Measurements from ENCODE around the gene COL4A1. TPM values are rescaled to one million over a fixed set of nuclear protein-coding genes. Genes with fewer than 3 reads are reported as not detected.

The COL4A1 gene
- polyA plus RNA-seq, 2 of the 4 experiments (the other 2 are of a cell fraction) = 23.8 to 71.3 TPM

DNA sequence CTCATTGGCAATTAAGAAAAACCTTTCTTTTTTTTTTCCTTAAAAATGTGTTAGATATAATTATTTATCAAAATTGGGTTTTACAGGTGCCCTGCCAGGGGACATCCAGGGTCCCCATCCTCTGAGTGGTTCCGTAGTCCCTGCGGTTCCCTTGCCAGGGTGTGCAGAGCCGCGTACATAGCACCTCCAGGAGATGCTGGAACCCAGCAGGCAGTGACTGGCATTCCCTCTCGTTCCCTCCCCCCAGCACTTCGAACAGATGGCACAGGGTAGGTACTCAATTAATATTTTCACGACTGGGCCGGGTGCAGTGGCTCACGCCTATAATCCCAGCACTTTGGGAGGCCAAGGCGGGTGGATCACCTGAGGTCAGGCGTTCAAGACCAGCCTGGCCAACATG, 82.0 kb downstream of the COL4A1 start:
- WGBS (ENCODE audit: missing lambda C conversion rate) = 92% methylated on average over 10 of the region's 11 CpGs
- no peak overlapping the region for H3K27ac ChIP-seq
- H3K9me3 ChIP-seq = no peaks in the 10 kb centered on the region
- no peak overlapping the region for H3K4me2 ChIP-seq
- H3K4me3 ChIP-seq = no peak overlapping the region
- peaks cover 17% of the 10 kb centered on the region for H3K4me1 ChIP-seq
- FAIRE-seq (no peak), ATAC-seq (no peak), DNase-seq (ENCODE audit: low read depth in 1 of 2, low spot score in 1 of 2) (no peak)
- CTCF ChIA-PET = interaction anchor here (0.8 to 4.3 kb wide), 2 partner anchors 13 to 187 kb away, joined by 3 to 20 read pairs; no protein-coding TSS in a partner anchor
- TF ChIP-seq HOXB5 (CRISPR knock-in tag; IDR thresholded peaks at IDR 0.05) (no peak), MAFK (IDR thresholded peaks at IDR 0.05; ENCODE audit: partially characterized antibody) (no peak), RARB (CRISPR knock-in tag; IDR thresholded peaks at IDR 0.05) (no peak), MAZ (IDR thresholded peaks at IDR 0.05; ENCODE audit: borderline replicate concordance, low read depth, low read length) (no peak), SMC3 (IDR thresholded peaks at IDR 0.05) (no peak), ZFP36 (IDR thresholded peaks at IDR 0.05; ENCODE audit: borderline replicate concordance, partially characterized antibody) (no peak), JUNB (IDR thresholded peaks at IDR 0.05) (no peak)
- TF ChIP-seq, protein P1, sequence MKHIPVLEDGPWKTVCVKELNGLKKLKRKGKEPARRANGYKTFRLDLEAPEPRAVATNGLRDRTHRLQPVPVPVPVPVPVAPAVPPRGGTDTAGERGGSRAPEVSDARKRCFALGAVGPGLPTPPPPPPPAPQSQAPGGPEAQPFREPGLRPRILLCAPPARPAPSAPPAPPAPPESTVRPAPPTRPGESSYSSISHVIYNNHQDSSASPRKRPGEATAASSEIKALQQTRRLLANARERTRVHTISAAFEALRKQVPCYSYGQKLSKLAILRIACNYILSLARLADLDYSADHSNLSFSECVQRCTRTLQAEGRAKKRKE (CRISPR knock-in tag; IDR thresholded peaks at IDR 0.05; ENCODE audit: low read depth) = no peak
- POLR2A ChIA-PET = no interaction called here

- H3K4me1 ChIP-seq = peaks cover 15% of the 10 kb centered on the region
- DNase-seq (ENCODE audit: low read depth in 1 of 2, low spot score in 1 of 2) = no peak
- 89% methylated on average over 8 of the region's 8 CpGs for WGBS (ENCODE audit: missing lambda C conversion rate)
- H3K9me3 ChIP-seq = no peaks in the 10 kb centered on the region
- TF ChIP-seq NPAS2 (CRISPR knock-in tag; IDR thresholded peaks at IDR 0.05; ENCODE audit: borderline replicate concordance) (no peak), JUN (IDR thresholded peaks at IDR 0.05) (no peak), PBX3 (IDR thresholded peaks at IDR 0.05) (no peak)
- ChIA-PET CTCF (interaction anchor here (1.6 to 4.3 kb wide), 2 partner anchors 14 to 53 kb away, joined by 3 to 20 read pairs; no protein-coding TSS in a partner anchor), POLR2A (no interaction called here)
- no peak overlapping the region for H3K4me3 ChIP-seq
- no peak for ATAC-seq
- H3K4me2 ChIP-seq = no peak overlapping the region
- FAIRE-seq = no peak
- H3K27ac ChIP-seq = no peak overlapping the region
These were observed 82.4 kb downstream of the COL4A1 start for GRCh38 chr13:110224519-110224918.

DNA sequence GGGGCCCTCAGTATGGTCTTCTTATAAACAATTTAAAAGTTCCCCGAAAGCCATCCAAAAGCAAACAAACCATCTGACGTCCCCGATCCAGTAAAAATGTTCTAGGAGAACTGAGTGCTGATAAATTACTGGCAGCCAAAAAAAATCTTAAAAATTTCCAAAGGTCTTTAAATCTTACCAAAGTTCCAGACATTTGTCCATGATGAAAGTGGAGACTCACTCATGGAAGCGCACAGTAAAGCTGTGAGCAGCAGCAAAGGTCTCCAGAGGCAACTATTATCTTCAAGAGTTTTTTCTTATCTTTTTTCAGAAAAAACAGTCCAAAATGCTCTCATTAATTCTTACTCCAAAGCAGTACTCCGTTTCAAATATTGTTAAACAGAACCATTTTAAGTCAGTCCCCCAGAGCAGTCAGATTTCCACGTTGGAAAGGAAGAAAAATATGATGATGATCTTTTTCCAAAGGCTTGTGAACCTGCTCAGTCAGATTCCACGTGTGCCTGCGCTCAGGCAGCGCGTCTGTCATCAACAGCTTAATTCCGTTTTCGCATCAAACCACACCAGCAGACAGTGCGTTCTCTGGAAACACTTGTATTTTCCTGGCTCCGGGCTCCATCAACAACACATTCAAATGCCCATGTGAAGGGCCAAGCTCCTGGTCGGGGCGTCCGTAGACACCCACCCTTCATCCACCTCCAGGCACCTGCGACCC, 85.4 kb downstream of the COL4A1 start:
- Histone ChIP-seq H3K9me3 (no peaks in the 10 kb centered on the region), H3K4me3 (no peak overlapping the region), H3K27ac (peak overlapping the region; percentile 50 to 80; a peak in 4 of 6 replicates), H3K4me1 (peaks cover 10% of the 10 kb centered on the region; the same call in 2 of the 3 replicates), H3K4me2 (peak overlapping the region; percentile 38; the same call in 1 of the 3 replicates)
- DNase-seq (ENCODE audit: low read depth in 1 of 2, low spot score in 1 of 2) (no peak), ATAC-seq (0 out of 6 replicates have a peak, but pooled peaks of 1 of the 2 experiments have one; percentile 11), FAIRE-seq (no peak)
- CTCF ChIA-PET = interaction anchor here (0.6 to 4.3 kb wide), 20 partner anchors 9 to 325 kb away, joined by 3 to 20 read pairs (median 4); no protein-coding TSS in a partner anchor
- POLR2A ChIA-PET = no interaction called here
- 66% methylated on average over 18 of the region's 18 CpGs for WGBS (ENCODE audit: missing lambda C conversion rate)
- TF ChIP-seq TFCP2L1 (CRISPR knock-in tag; IDR thresholded peaks at IDR 0.05) (no peak), HOXB5 (CRISPR knock-in tag; IDR thresholded peaks at IDR 0.05) (no peak), SREBF2 (IDR thresholded peaks at IDR 0.05) (no peak), RNF2 (IDR thresholded peaks at IDR 0.05; ENCODE audit: borderline replicate concordance, low read depth) (no peak), HEYL (CRISPR knock-in tag; IDR thresholded peaks at IDR 0.05) (no peak), ZC3H11A (IDR thresholded peaks at IDR 0.05) (no peak), FOSB (CRISPR knock-in tag; IDR thresholded peaks at IDR 0.05) (no peak), KDM5A (IDR thresholded peaks at IDR 0.05) (no peak), EHMT2 (IDR thresholded peaks at IDR 0.05; ENCODE audit: low read depth) (no peak), HOXB13 (CRISPR knock-in tag; IDR thresholded peaks at IDR 0.05; ENCODE audit: low read depth) (no peak), PHF8 (IDR thresholded peaks at IDR 0.05; ENCODE audit: borderline replicate concordance, low read depth) (no peak), PBX3 (IDR thresholded peaks at IDR 0.05) (no peak), ZFP36 (IDR thresholded peaks at IDR 0.05; ENCODE audit: borderline replicate concordance, partially characterized antibody) (no peak)
- TF ChIP-seq, protein P2, sequence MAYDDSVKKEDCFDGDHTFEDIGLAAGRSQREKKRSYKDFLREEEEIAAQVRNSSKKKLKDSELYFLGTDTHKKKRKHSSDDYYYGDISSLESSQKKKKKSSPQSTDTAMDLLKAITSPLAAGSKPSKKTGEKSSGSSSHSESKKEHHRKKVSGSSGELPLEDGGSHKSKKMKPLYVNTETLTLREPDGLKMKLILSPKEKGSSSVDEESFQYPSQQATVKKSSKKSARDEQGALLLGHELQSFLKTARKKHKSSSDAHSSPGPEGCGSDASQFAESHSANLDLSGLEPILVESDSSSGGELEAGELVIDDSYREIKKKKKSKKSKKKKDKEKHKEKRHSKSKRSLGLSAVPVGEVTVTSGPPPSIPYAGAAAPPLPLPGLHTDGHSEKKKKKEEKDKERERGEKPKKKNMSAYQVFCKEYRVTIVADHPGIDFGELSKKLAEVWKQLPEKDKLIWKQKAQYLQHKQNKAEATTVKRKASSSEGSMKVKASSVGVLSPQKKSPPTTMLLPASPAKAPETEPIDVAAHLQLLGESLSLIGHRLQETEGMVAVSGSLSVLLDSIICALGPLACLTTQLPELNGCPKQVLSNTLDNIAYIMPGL (CRISPR knock-in tag; IDR thresholded peaks at IDR 0.05; ENCODE audit: borderline replicate concordance) = no peak
- TF ChIP-seq, protein P3, sequence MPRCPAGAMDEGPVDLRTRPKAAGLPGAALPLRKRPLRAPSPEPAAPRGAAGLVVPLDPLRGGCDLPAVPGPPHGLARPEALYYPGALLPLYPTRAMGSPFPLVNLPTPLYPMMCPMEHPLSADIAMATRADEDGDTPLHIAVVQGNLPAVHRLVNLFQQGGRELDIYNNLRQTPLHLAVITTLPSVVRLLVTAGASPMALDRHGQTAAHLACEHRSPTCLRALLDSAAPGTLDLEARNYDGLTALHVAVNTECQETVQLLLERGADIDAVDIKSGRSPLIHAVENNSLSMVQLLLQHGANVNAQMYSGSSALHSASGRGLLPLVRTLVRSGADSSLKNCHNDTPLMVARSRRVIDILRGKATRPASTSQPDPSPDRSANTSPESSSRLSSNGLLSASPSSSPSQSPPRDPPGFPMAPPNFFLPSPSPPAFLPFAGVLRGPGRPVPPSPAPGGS (IDR thresholded peaks at IDR 0.05) = no peak

All from A549 (cell line).